CD4-positive, alpha-beta T cell (primary cell): ENCODE results near the gene IZUMO1. TPM values are rescaled to one million over a fixed set of nuclear protein-coding genes. Genes with fewer than 3 reads are reported as not detected.

Experiments
- ATAC-seq: fragments of 200-7000 bp; cut with Tn5 transposase; one replicate; pipeline ENCODE4 v1.10.0; 2022; ENCODE audit warnings: mild to moderate bottlenecking; ENCODE audit not compliant: poor library complexity
- CTCF ChIA-PET: fragments of 350-600 bp; sonication (Branson Sonifier 250); formaldehyde crosslinking; loops from one replicate; lab custom pipeline; 2021; ENCODE audit warnings: antibody characterized with exemption, inconsistent platforms; lab: Charles Lee
- POLR2A ChIA-PET: fragments of 350-600 bp; sonication (Branson Sonifier 250); formaldehyde crosslinking; loops from one replicate; lab custom pipeline; 2021; ENCODE audit warnings: antibody characterized with exemption, inconsistent platforms; lab: Charles Lee
- DNase-seq, 14 experiments: peaks; one replicate each; pipeline ENCODE4 v3.0.0-alpha.2; 2013 to 2020; ENCODE audit warnings: mixed read lengths in 2 of 14
- H3K27ac ChIP-seq, 2 donors: one replicate each; pipeline versions ENCODE4 v1.5.1 to v1.7.0; 2013; ENCODE audit warnings: low read length in 2 of 2, low read depth in 1 of 2, mild to moderate bottlenecking in 1 of 2
- H3K27me3 ChIP-seq, 2 experiments: 1 replicate in 1 of 2; 2 replicates in 1 of 2; pipeline versions ENCODE4 v1.6.1 to v1.7.0; 2013; ENCODE audit warnings: low read length in 2 of 2, control low read depth in 1 of 2, mild to moderate bottlenecking in 1 of 2, moderate library complexity in 1 of 2; ENCODE audit not compliant: insufficient read depth in 2 of 2, control insufficient read depth in 1 of 2
- H3K36me3 ChIP-seq: one replicate; pipeline ENCODE4 v1.6.1; 2013; ENCODE audit warnings: low read length, control low read depth; ENCODE audit not compliant: insufficient read depth
- H3K4me1 ChIP-seq: one replicate; pipeline ENCODE4 v1.6.1; 2013; ENCODE audit warnings: low read length, control low read depth; ENCODE audit not compliant: insufficient read depth
- H3K4me3 ChIP-seq: one replicate; pipeline ENCODE4 v1.5.1; 2013; ENCODE audit warnings: mild to moderate bottlenecking, low read length, moderate library complexity
- H3K9me3 ChIP-seq, 2 experiments: 1 replicate in 1 of 2; 2 replicates in 1 of 2; pipeline versions ENCODE4 v1.6.1 to v1.7.0; 2013; ENCODE audit warnings: low read length in 2 of 2, mild to moderate bottlenecking in 2 of 2, control low read depth in 1 of 2, moderate library complexity in 1 of 2; ENCODE audit not compliant: control insufficient read depth in 1 of 2, insufficient read depth in 1 of 2
- H3K27ac Mint-ChIP-seq: one replicate; pipeline ENCODE4 v1.8.0; 2020; ENCODE audit warnings: mixed read lengths
- H3K27me3 Mint-ChIP-seq: one replicate; pipeline ENCODE4 v1.8.0; 2021; ENCODE audit warnings: mixed read lengths
- H3K36me3 Mint-ChIP-seq: one replicate; pipeline ENCODE4 v1.8.0; 2021; ENCODE audit warnings: low read depth, mixed read lengths
- H3K4me1 Mint-ChIP-seq: one replicate; pipeline ENCODE4 v1.8.0; 2021; ENCODE audit warnings: low read depth, mixed read lengths
- H3K4me3 Mint-ChIP-seq: one replicate; pipeline ENCODE4 v1.8.0; 2020; ENCODE audit warnings: mild to moderate bottlenecking, mixed read lengths
- H3K9me3 Mint-ChIP-seq: one replicate; pipeline ENCODE4 v1.8.0; 2020; ENCODE audit warnings: mixed read lengths
- intact Hi-C, 2 experiments: fragments of 100-400 bp; cut with DNase I in 1 of 2; cut with micrococcal nuclease in 1 of 2; formaldehyde crosslinking; loops; one replicate each; pipeline versions ENCODE4 v1.15.1 to v1.9.0; 2023 to 2025; cut with DNase I, micrococcal nuclease
- total RNA-seq, 174 experiments: library from RNA in 2 of 174; stranded (reverse) in 2 of 174; gene quantifications; one replicate each; pipeline ENCODE4 v1.2.3 and lab custom pipeline; 2021 to 2026
- TF ChIP-seq, protein P1 (sequence below): fragments of 200-600 bp; IDR thresholded peaks from one replicate; pipeline ENCODE4 v1.8.0; 2022; ENCODE audit warnings: antibody characterized with exemption, mild to moderate bottlenecking

The IZUMO1 gene
- total RNA-seq, 2 experiments from 2014 or later = not detected

DNA sequence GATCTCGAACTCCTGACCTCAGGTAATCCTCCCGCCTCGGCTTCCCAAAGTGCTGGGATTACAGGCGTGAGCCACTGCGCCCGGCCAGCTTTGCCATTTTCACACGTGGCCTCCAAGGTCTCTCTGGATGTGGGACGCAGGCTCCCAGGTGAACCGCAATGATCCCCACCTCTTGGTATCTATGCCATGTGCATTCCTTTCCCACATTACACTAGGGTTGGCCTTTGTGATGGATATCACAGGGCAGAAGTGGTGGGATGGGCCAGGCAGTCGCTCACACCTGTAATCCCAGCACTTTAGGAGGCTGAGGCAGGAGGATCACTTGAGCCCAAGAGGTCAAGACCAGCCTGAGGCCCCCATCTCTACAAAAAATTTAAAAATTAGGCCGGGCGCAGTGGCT lies 31.0 kb upstream of the IZUMO1 start:
- H3K4me3 Mint-ChIP-seq = no peak overlapping the region
- H3K27ac ChIP-seq = no peak overlapping the region
- DNase-seq (no peak), ATAC-seq (no peak)
- H3K27me3 ChIP-seq = peaks cover 0 to 2% of the 10 kb centered on the region in 2 experiments
- H3K36me3 ChIP-seq = no peaks in the 10 kb centered on the region
- H3K4me1 Mint-ChIP-seq = peaks cover 4% of the 10 kb centered on the region
- H3K27me3 Mint-ChIP-seq = peaks cover 12% of the 10 kb centered on the region
- POLR2A ChIA-PET = no interaction called here
- no peaks in the 10 kb centered on the region for H3K9me3 Mint-ChIP-seq
- CTCF ChIA-PET = no interaction called here
- TF ChIP-seq, protein P1, sequence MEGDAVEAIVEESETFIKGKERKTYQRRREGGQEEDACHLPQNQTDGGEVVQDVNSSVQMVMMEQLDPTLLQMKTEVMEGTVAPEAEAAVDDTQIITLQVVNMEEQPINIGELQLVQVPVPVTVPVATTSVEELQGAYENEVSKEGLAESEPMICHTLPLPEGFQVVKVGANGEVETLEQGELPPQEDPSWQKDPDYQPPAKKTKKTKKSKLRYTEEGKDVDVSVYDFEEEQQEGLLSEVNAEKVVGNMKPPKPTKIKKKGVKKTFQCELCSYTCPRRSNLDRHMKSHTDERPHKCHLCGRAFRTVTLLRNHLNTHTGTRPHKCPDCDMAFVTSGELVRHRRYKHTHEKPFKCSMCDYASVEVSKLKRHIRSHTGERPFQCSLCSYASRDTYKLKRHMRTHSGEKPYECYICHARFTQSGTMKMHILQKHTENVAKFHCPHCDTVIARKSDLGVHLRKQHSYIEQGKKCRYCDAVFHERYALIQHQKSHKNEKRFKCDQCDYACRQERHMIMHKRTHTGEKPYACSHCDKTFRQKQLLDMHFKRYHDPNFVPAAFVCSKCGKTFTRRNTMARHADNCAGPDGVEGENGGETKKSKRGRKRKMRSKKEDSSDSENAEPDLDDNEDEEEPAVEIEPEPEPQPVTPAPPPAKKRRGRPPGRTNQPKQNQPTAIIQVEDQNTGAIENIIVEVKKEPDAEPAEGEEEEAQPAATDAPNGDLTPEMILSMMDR = no peak
- no peak overlapping the region for H3K27ac Mint-ChIP-seq
- no peaks in the 10 kb centered on the region for H3K9me3 ChIP-seq
- H3K36me3 Mint-ChIP-seq = no peaks in the 10 kb centered on the region
- intact Hi-C loops = no loop called here
- no peak overlapping the region for H3K4me3 ChIP-seq
- H3K4me1 ChIP-seq = peaks cover 4% of the 10 kb centered on the region

DNA sequence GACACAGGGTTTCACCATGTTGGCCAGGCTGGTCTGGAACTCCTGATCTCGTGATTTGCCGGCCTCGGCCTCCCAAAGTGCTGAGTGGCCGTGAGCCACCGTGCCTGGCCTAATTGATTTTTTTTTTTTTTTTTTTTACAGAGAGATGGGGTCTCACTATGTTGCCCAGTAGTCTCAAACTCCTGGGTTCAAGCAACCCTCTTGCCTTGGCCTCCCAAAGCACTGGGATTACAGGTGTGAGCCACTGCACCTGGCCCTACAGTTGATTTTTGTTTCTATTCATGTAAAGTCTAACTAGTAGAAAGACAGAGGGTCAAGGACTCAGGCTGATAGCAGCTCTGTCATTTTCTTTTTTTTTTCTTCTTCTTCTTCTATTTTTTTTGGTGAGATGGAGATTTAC lies 30.4 kb upstream of the IZUMO1 start:
- CTCF ChIA-PET = no interaction called here
- Histone ChIP-seq H3K4me3 (no peak overlapping the region), H3K27me3 (peaks cover 0 to 2% of the 10 kb centered on the region in 2 experiments), H3K9me3 (no peaks in the 10 kb centered on the region), H3K4me1 (no peaks in the 10 kb centered on the region), H3K36me3 (no peaks in the 10 kb centered on the region), H3K27ac (no peak overlapping the region)
- peaks cover 11% of the 10 kb centered on the region for H3K27me3 Mint-ChIP-seq
- ATAC-seq = no peak
- TF ChIP-seq, protein P1 = no peak
- no peaks in the 10 kb centered on the region for H3K9me3 Mint-ChIP-seq
- POLR2A ChIA-PET = no interaction called here
- peaks cover under 1% of the 10 kb centered on the region for H3K4me1 Mint-ChIP-seq
- DNase-seq = no peak
- H3K36me3 Mint-ChIP-seq = no peaks in the 10 kb centered on the region
- no peak overlapping the region for H3K27ac Mint-ChIP-seq
- intact Hi-C loops = no loop called here
- no peak overlapping the region for H3K4me3 Mint-ChIP-seq

DNA sequence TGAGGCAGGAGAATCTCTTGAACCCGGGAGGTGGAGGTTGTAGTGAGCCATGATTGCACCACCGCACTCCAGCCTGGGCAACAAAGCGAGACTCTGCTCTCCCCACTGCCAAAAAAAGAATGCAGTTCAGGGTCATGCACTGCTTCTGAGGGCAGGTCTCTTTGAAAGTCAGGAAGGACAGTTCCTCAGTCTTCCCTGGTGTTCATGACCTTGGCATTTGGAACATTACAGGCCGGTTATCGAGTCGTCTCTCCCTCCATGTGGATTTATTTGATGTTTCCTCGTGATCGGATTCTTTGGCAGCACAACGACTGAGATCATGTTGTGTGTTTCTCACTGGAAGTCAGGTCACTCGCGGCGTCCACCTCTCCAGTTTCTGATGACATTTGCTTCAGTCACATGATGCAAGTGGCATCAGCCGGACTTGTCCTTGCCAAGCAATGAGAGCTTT lies 25.8 kb upstream of the IZUMO1 start:
- no peaks in the 10 kb centered on the region for H3K9me3 ChIP-seq
- no peaks in the 10 kb centered on the region for H3K36me3 ChIP-seq
- no peak overlapping the region for H3K4me3 ChIP-seq
- H3K27me3 ChIP-seq = peaks cover 4 to 6% of the 10 kb centered on the region in 2 experiments
- intact Hi-C loops = no loop called here
- Mint-ChIP-seq H3K27me3 (peaks cover 20% of the 10 kb centered on the region), H3K36me3 (no peaks in the 10 kb centered on the region), H3K4me3 (no peak overlapping the region), H3K4me1 (no peaks in the 10 kb centered on the region), H3K9me3 (no peaks in the 10 kb centered on the region), H3K27ac (no peak overlapping the region)
- no peak for DNase-seq
- no peak for ATAC-seq
- TF ChIP-seq, protein P1 = no peak
- POLR2A ChIA-PET = no interaction called here
- H3K27ac ChIP-seq = no peak overlapping the region
- CTCF ChIA-PET = no interaction called here
- no peaks in the 10 kb centered on the region for H3K4me1 ChIP-seq
